Caco-2 (cell line): ENCODE measurements around the gene KCNAB1. TPM values are rescaled to one million over a fixed set of nuclear protein-coding genes. Genes with fewer than 3 reads are reported as not detected.

Source experiments
- BruUV-seq: library from RNA; stranded (reverse); fragments of 400-500 nt; replicated peaks from 2 replicates; lab custom pipeline; 2021; lab: Mats Ljungman, UMichigan
- CTCF ChIA-PET: fragments of 300-600 bp; sonication (Branson Sonifier 250); formaldehyde crosslinking; loops from one replicate; lab custom pipeline; 2022; ENCODE audit warnings: antibody characterized with exemption; lab: Charles Lee
- POLR2A ChIA-PET: fragments of 300-600 bp; sonication (Branson Sonifier 250); formaldehyde crosslinking; loops from one replicate; lab custom pipeline; 2022; ENCODE audit warnings: antibody characterized with exemption; lab: Charles Lee
- DNase-seq, 2 experiments: peaks; one replicate each; pipeline versions ENCODE4 v3.0.0 to v3.0.0-alpha.2; 2020 to 2022
- H3K27me3 ChIP-seq: replicated peaks from 2 replicates; pipeline ENCODE4 v1.6.0; 2011; ENCODE audit warnings: low read length; ENCODE audit not compliant: control insufficient read depth, insufficient read depth
- H3K36me3 ChIP-seq: 2 replicates; pipeline ENCODE4 v1.5.1; 2011; ENCODE audit warnings: low read length; ENCODE audit not compliant: control insufficient read depth, insufficient read depth
- H3K4me1 ChIP-seq: fragments of 250-450 bp; sonication (Bioruptor Pico); 2 replicates; pipeline ENCODE4 v1.5.1; 2020; ENCODE audit warnings: mild to moderate bottlenecking
- H3K4me3 ChIP-seq: 2 replicates; pipeline ENCODE4 v1.5.1; 2011; ENCODE audit warnings: low read depth, mild to moderate bottlenecking, control low read depth, low read length
- H3K9me3 ChIP-seq: fragments of 250-450 bp; sonication (Bioruptor Pico); 2 replicates; pipeline ENCODE4 v1.5.1; 2020; ENCODE audit warnings: mild to moderate bottlenecking, moderate library complexity
- H3K27ac Mint-ChIP-seq: one replicate; pipeline ENCODE4 v1.8.0; 2022; ENCODE audit warnings: mixed read lengths; ENCODE audit not compliant: unreplicated experiment
- H3K27me3 Mint-ChIP-seq: one replicate; pipeline ENCODE4 v1.8.0; 2022; ENCODE audit warnings: mixed read lengths; ENCODE audit not compliant: insufficient read depth, unreplicated experiment
- H3K36me3 Mint-ChIP-seq: one replicate; pipeline ENCODE4 v1.8.0; 2022; ENCODE audit warnings: mild to moderate bottlenecking, mixed read lengths; ENCODE audit not compliant: insufficient read depth, unreplicated experiment
- H3K4me1 Mint-ChIP-seq: one replicate; pipeline ENCODE4 v1.8.0; 2022; ENCODE audit warnings: low read depth, mixed read lengths; ENCODE audit not compliant: unreplicated experiment
- H3K4me3 Mint-ChIP-seq: one replicate; pipeline ENCODE4 v1.8.0; 2022; ENCODE audit warnings: mild to moderate bottlenecking, moderate library complexity, mixed read lengths; ENCODE audit not compliant: unreplicated experiment
- H3K9me3 Mint-ChIP-seq: one replicate; pipeline ENCODE4 v1.8.0; 2022; ENCODE audit warnings: mixed read lengths; ENCODE audit not compliant: unreplicated experiment
- intact Hi-C: fragments of 100-400 bp; cut with micrococcal nuclease; formaldehyde crosslinking; loops from one replicate; pipeline ENCODE4 v1.10.0; 2022; ENCODE audit not compliant: unreplicated experiment
- total RNA-seq: library from RNA; stranded (reverse); gene quantifications from 2 replicates; pipeline ENCODE4 v1.2.3, GENCODE V29; 2022
- TF ChIP-seq, protein P1 (sequence below), 2 experiments: fragments of 200-600 bp in 1 of 2; IDR thresholded peaks; 1 replicate in 1 of 2; 2 replicates in 1 of 2; pipeline versions ENCODE4 v1.5.1 to v1.8.0; 2011 to 2022; ENCODE audit warnings: antibody characterized with exemption in 1 of 2, control low read depth in 1 of 2, inconsistent platforms in 1 of 2, low read depth in 1 of 2, low read length in 1 of 2, mild to moderate bottlenecking in 1 of 2, moderate library complexity in 1 of 2; ENCODE audit not compliant: insufficient read depth in 1 of 2, severe bottlenecking in 1 of 2, unreplicated experiment in 1 of 2

Gene KCNAB1
- total RNA-seq, 1 experiment from 2014 or later, result 0.14 TPM

DNA sequence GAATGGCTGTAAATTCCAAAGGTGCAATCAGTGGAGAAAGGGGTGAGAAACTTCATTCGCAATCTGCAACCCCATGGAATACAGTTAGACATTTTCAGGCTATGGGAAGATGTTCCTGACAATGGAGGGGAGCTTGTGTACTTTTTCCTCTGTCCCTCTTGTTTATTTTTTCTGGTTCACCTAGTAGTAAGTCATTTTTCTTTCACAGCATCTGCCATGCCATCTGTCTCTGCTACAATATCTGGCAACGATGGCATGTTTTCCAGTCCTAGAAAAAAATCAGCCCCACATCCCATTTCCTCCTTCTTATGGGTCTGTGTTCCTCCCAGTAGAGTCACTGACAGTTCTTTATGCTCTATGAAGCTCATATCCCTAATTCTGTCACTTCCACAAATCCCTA lies 358.5 kb downstream of the KCNAB1 start:
- intact Hi-C loops, result no loop called here
- ChIA-PET POLR2A (no interaction called here), CTCF (no interaction called here)
- no peaks in the 10 kb centered on the region for H3K9me3 Mint-ChIP-seq
- peaks cover 9% of the 10 kb centered on the region for H3K27me3 Mint-ChIP-seq
- TF ChIP-seq, protein P1, sequence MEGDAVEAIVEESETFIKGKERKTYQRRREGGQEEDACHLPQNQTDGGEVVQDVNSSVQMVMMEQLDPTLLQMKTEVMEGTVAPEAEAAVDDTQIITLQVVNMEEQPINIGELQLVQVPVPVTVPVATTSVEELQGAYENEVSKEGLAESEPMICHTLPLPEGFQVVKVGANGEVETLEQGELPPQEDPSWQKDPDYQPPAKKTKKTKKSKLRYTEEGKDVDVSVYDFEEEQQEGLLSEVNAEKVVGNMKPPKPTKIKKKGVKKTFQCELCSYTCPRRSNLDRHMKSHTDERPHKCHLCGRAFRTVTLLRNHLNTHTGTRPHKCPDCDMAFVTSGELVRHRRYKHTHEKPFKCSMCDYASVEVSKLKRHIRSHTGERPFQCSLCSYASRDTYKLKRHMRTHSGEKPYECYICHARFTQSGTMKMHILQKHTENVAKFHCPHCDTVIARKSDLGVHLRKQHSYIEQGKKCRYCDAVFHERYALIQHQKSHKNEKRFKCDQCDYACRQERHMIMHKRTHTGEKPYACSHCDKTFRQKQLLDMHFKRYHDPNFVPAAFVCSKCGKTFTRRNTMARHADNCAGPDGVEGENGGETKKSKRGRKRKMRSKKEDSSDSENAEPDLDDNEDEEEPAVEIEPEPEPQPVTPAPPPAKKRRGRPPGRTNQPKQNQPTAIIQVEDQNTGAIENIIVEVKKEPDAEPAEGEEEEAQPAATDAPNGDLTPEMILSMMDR (IDR thresholded peaks at IDR 0.05; ENCODE audit: insufficient read depth in 1 of 2, low read depth in 1 of 2, low read length in 1 of 2, severe bottlenecking in 1 of 2, unreplicated experiment in 1 of 2), result no peak
- H3K4me3 Mint-ChIP-seq, result no peak overlapping the region
- no peaks in the 10 kb centered on the region for H3K36me3 Mint-ChIP-seq
- no peak overlapping the region for H3K27ac Mint-ChIP-seq
- BruUV-seq, result no TSS peak
- Histone ChIP-seq H3K27me3 (no peaks in the 10 kb centered on the region; the same call in 1 of the 2 replicates), H3K36me3 (no peaks in the 10 kb centered on the region), H3K4me3 (no peak overlapping the region), H3K4me1 (no peaks in the 10 kb centered on the region), H3K9me3 (no peaks in the 10 kb centered on the region)
- no peaks in the 10 kb centered on the region for H3K4me1 Mint-ChIP-seq
- DNase-seq, result no peak

DNA sequence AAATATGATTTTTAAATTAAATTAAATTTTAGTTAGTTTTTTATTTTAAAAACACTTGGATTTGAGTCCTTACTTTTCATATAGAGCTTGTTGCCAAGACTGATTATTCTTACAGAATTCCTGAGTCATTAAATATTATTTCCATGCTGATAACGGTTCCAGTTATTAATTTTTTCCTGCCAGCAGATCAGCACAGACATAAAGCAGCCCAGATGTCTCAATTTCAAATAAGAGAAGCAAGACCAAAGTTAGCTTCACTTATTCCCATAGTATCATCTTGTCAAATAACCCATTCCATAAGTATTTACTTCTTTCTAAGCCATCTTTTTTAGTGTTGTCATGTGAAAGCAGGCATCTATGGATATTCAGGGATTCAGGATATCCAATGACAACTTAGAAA lies 359.2 kb downstream of the KCNAB1 start:
- H3K9me3 Mint-ChIP-seq, result no peaks in the 10 kb centered on the region
- no peak overlapping the region for H3K4me3 ChIP-seq
- no peaks in the 10 kb centered on the region for H3K4me1 ChIP-seq
- no TSS peak for BruUV-seq
- intact Hi-C loops, result no loop called here
- ChIA-PET CTCF (no interaction called here), POLR2A (no interaction called here)
- H3K4me3 Mint-ChIP-seq, result no peak overlapping the region
- no peaks in the 10 kb centered on the region for H3K36me3 Mint-ChIP-seq
- no peak overlapping the region for H3K27ac Mint-ChIP-seq
- no peaks in the 10 kb centered on the region for H3K36me3 ChIP-seq
- no peak for DNase-seq
- no peaks in the 10 kb centered on the region for H3K4me1 Mint-ChIP-seq
- TF ChIP-seq, protein P1 (IDR thresholded peaks at IDR 0.05; ENCODE audit: insufficient read depth in 1 of 2, low read depth in 1 of 2, low read length in 1 of 2, severe bottlenecking in 1 of 2, unreplicated experiment in 1 of 2), result no peak
- no peaks in the 10 kb centered on the region for H3K9me3 ChIP-seq
- no peaks in the 10 kb centered on the region; the same call in 1 of the 2 replicates for H3K27me3 ChIP-seq
- peaks cover 9% of the 10 kb centered on the region for H3K27me3 Mint-ChIP-seq

DNA sequence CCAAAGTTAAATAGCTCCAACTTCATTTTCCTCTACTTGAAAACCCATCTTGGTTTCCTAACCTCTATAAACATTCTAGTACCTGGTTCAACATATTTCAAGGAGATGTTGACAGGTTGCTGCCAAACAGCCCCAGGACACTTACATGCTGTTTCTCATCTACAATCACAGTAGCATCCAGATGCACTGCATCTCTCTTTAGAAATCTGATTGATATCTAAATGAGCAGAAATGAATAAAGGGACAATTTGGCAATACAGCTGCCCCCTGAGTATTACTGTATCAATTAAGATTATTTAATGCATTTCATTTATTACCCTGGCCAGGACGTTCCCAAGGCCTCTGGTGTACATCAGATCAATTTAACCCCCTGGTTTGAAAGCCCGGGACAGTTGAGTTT lies 360.6 kb downstream of the KCNAB1 start:
- no peak overlapping the region for H3K4me3 Mint-ChIP-seq
- H3K36me3 Mint-ChIP-seq, result no peaks in the 10 kb centered on the region
- intact Hi-C loops, result no loop called here
- H3K27me3 ChIP-seq, result no peaks in the 10 kb centered on the region; the same call in 1 of the 2 replicates
- H3K9me3 Mint-ChIP-seq, result no peaks in the 10 kb centered on the region
- DNase-seq, result no peak
- H3K27ac Mint-ChIP-seq, result no peak overlapping the region
- ChIA-PET POLR2A (no interaction called here), CTCF (no interaction called here)
- TF ChIP-seq, protein P1 (IDR thresholded peaks at IDR 0.05; ENCODE audit: insufficient read depth in 1 of 2, low read depth in 1 of 2, low read length in 1 of 2, severe bottlenecking in 1 of 2, unreplicated experiment in 1 of 2), result no peak
- H3K4me1 ChIP-seq, result no peaks in the 10 kb centered on the region
- H3K4me1 Mint-ChIP-seq, result no peaks in the 10 kb centered on the region
- no peaks in the 10 kb centered on the region for H3K9me3 ChIP-seq
- H3K36me3 ChIP-seq, result no peaks in the 10 kb centered on the region
- BruUV-seq, result no TSS peak
- no peak overlapping the region for H3K4me3 ChIP-seq
- peaks cover 9% of the 10 kb centered on the region for H3K27me3 Mint-ChIP-seq
